ENCODE measurements around the gene S100G.
"Not testable (repeated sequence)": the region's sequence is repeated elsewhere in the genome, so short reads cannot be mapped to it uniquely, and the experiment has no call there.

S100G gene, protein sequence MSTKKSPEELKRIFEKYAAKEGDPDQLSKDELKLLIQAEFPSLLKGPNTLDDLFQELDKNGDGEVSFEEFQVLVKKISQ

DNA sequence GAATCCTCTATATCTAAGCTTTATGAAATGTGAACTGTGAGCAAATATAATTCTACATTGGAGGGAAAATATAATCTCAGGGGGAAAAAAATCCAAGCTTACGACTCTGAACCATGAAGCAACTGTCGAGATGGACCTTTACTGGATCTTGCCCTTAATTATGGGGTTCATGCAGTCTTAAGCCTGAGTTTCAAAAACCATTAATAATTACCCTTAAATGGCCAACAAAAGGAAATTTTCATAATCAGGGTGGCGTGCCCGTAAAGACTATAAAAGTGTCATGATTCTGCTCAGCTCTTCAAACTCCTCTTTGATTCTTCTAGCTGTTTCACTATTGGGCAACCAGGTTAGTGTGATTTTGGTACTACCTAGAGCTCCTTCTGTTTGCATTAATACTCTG, at the start of gene S100G:
TSS of gene S100G (plus strand) at position 301 of the 400 bp plus-strand sequence. CDS start 849 bp downstream, outside the sequence.
- DNase-seq (ENCODE audit: low read depth in 2 of 2) = no peak

DNA sequence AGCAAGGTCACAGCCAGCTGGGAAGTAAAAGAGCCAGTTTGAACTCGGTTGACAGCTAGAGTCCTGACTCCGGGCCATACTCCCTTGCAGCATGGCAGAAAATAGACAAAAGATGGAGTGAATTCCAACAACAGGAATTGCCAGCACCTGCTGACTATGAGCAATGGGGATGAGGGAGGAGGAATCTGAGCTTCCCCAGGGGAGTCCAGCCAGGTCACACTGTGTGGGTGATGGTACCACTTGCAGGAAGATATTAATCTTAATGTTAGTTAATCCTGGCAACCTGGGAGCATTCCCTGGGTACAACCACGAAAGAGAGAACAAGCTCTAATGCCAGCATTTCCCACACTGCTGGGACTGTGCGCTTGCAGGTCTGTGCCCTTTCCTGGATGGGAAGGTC, 48.1 kb upstream of the S100G start:
- no peak for DNase-seq (ENCODE audit: low read depth in 2 of 2)

DNA sequence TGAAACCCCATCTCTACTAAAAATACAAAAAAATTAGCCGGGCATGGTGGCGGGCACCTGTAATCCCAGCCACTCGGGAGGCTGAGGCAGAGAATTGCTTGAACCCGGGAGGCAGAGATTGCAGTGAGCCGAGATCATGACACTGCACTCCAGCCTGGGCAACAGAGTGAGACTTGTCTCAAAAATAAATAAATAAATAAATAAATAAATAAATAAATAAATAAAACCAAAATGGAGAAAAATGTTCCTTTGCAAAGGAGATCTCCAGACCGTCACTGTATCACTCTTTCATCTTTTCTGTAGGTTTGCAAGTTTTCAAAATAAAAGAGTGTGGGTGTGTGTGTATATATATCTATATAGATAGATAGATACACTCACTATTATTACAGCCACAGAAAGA, 46.7 kb upstream of the S100G start:
- DNase-seq (ENCODE audit: low read depth in 2 of 2) = not testable (repeated sequence)

- no peak for DNase-seq (ENCODE audit: low read depth in 2 of 2)
These were observed 46.1 kb upstream of the S100G start for GRCh38 chrX:16603822-16604221.

DNA sequence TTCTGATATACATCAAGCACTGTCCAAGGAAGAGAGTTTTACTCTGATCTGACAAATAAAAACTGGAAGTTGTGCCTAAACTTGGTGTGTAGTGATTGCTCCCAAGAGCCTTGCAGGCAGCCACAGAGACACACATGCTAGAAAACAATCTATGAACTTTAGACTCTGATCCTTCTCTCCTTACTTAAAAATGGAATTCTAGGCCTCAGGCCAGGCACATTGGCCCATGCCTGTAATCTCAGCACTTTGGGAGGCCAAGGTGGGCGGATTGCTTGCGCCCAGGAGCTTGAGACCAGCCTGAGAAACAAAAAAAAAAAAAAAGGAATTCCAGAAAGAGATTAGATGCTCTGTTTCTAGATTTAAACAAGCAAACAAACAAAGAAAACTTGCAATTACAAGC, 45.6 kb upstream of the S100G start:
- DNase-seq (ENCODE audit: low read depth in 2 of 2) = no peak

- DNase-seq (ENCODE audit: low read depth in 2 of 2) = no peak
These were observed 43.7 kb upstream of the S100G start for GRCh38 chrX:16606142-16606720.

- no peak for DNase-seq (ENCODE audit: low read depth in 2 of 2)
These were observed 39.8 kb upstream of the S100G start for GRCh38 chrX:16610121-16610621.

- DNase-seq (ENCODE audit: low read depth in 2 of 2) = not testable (repeated sequence)
These were observed 39.3 kb upstream of the S100G start for GRCh38 chrX:16610654-16611053.

- DNase-seq (ENCODE audit: low read depth in 2 of 2) = no peak
These were observed 37.6 kb upstream of the S100G start for GRCh38 chrX:16612257-16612897.

DNA sequence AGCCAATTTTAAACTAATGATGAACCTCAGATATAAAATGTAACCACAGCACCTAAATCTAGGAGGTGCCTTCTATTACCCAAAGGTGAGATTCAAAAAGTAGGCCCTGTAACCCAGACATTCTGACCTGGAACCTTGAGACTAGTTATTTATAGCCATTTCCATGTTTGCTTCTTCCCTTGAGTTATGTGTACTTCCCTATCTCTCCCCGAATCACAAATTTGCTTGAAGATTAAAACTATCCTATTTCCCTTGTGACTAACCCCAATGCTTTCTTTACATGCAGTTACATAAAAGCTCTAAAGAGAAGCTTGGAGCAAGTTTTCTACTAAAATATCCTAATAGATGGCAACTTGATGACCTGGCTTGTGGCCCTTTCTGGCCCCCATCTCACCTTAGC, 32.6 kb upstream of the S100G start:
- no peak for DNase-seq (ENCODE audit: low read depth in 2 of 2)

GRCh38 chrX:16618422-16618821, 31.5 kb upstream of the S100G start:
- no peak for DNase-seq (ENCODE audit: low read depth in 2 of 2)

- DNase-seq (ENCODE audit: low read depth in 2 of 2) = no peak
These were observed 30.9 kb upstream of the S100G start for GRCh38 chrX:16619024-16619423.

- not testable (repeated sequence) for DNase-seq (ENCODE audit: low read depth in 2 of 2)
These were observed 21.4 kb upstream of the S100G start for GRCh38 chrX:16628511-16628910.

- DNase-seq (ENCODE audit: low read depth in 2 of 2) = no peak
These were observed 20.9 kb upstream of the S100G start for GRCh38 chrX:16628946-16629595.

- no peak for DNase-seq (ENCODE audit: low read depth in 2 of 2)
These were observed 20.0 kb upstream of the S100G start for GRCh38 chrX:16629909-16630308.

GRCh38 chrX:16633754-16634153, 16.2 kb upstream of the S100G start:
- DNase-seq (ENCODE audit: low read depth in 2 of 2) = no peak

DNA sequence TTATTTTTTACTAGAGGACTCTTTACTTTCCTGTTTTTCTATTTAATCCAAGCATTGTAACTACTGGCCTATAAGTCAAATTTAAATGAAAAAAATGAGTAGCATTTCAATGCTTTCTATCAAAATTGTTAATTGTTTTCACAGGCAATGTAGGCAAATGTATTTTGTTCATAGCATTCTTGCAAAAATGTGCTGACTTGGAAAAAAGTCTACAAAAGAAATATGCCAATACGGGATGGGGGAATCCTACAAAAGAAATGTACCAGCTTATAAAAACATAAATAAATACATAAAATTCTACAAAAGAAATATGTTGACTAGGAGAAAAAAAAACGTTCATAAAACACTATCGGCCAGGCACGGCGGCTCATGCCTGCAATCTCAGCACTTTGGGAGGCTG, 14.9 kb upstream of the S100G start:
- DNase-seq (ENCODE audit: low read depth in 2 of 2) = no peak

DNA sequence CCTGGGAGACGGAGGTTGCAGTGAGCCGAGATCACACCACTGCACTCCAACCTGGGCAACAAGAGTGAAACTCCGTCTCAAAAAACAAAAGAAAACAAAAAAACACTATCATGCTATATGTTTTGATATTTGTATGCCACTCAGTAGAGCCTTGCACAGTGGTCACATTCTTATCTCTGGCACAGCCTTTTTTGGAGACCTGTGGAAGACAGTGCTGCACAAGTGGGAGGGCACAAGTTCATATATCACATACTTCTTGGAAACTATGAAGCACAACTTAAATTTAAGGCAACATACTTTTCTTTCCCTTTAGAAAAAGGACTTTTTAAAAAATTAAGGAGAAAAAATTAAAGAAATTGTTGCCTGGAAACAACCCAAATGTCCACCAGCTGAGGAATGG, 14.4 kb upstream of the S100G start:
- DNase-seq (ENCODE audit: low read depth in 2 of 2) = no peak

DNA sequence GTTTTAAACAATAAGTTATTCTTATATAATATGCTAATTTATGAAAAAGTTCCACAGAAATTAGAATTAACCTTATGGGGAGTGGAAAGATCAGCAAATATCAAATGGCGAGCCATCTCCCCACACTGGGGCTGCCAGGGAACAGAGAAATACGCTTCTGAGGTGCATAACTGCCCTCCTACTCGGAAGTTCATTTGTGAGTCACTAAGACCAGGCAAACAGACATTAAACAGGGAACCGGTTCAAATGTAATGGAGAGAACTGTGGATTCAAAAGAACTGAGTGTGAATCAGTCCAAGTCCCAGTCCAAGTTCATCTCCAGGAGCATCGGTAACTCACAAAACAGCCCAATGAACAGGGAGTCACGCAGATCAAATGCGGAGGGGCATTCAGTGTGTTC, 11.4 kb upstream of the S100G start:
- no peak for DNase-seq (ENCODE audit: low read depth in 2 of 2)

DNA sequence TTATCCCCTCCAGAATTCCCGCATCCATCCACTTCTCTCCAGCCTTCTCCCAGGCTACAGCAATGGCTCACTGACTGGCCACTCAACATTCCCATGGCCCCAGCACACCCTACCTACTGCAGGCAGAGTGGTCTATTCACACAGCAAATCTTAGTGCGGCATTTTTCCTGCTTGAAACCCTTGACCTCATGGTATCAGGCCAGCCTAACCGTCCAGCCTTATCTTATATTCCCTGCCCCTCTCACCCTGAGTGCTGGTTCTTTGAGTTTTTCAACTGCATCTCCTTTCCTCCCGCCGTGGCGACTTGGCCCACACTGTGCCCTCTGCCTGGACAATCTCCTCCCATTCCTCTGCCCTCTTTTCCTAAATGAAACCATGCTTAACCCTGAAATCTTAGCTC, 10.0 kb upstream of the S100G start:
- no peak for DNase-seq (ENCODE audit: low read depth in 2 of 2)

GRCh38 chrX:16640823-16641222, 9.1 kb upstream of the S100G start:
- DNase-seq (ENCODE audit: low read depth in 2 of 2) = no peak

DNA sequence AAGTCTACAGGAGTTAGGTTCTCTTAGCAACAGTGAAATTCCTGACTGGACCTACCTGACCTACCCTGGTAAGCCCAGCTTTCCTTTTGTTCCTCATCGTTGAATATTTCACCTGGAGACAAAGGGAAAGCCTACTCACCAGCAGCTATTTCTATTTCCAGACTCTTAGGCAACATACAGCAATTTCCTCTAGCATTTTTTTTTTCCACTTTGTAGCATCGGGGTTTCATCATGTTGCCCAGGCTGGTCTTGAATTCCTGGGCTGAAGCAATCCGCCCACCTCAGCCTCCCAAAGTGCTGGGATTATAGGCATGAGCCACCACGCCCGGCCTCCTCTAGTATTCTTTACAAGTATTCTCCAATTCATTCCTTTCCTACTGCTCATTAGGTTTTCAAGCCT, 6.8 kb upstream of the S100G start:
- DNase-seq (ENCODE audit: low read depth in 2 of 2) = no peak

Measured in stimulated activated CD8-positive, alpha-beta memory T cell treated with anti-CD3 and anti-CD28 coated beads, Interleukin-7, amount 100 ng/mL, for 1 hour (primary cell).